Peyer's patch (tissue), 4 donors: ENCODE results near the gene RABL6.

Experiments
- POLR2A ChIP-seq, 2 donors: fragments of 450-650 bp; IDR thresholded peaks; one replicate each; pipeline ENCODE4 v1.5.1; 2017; ENCODE audit warnings: antibody characterized with exemption in 2 of 2, mild to moderate bottlenecking in 2 of 2, moderate library complexity in 2 of 2
- TF ChIP-seq, protein P1 (sequence below), 6 experiments: fragments of 450-650 bp in 4 of 6; fragments of 200-600 bp in 2 of 6; sonication (generic) in 1 of 6; IDR thresholded peaks; one replicate each; pipeline ENCODE4 v1.5.1; 2017 to 2019; ENCODE audit warnings: antibody characterized with exemption in 6 of 6, mild to moderate bottlenecking in 3 of 6, moderate library complexity in 1 of 6

DNA sequence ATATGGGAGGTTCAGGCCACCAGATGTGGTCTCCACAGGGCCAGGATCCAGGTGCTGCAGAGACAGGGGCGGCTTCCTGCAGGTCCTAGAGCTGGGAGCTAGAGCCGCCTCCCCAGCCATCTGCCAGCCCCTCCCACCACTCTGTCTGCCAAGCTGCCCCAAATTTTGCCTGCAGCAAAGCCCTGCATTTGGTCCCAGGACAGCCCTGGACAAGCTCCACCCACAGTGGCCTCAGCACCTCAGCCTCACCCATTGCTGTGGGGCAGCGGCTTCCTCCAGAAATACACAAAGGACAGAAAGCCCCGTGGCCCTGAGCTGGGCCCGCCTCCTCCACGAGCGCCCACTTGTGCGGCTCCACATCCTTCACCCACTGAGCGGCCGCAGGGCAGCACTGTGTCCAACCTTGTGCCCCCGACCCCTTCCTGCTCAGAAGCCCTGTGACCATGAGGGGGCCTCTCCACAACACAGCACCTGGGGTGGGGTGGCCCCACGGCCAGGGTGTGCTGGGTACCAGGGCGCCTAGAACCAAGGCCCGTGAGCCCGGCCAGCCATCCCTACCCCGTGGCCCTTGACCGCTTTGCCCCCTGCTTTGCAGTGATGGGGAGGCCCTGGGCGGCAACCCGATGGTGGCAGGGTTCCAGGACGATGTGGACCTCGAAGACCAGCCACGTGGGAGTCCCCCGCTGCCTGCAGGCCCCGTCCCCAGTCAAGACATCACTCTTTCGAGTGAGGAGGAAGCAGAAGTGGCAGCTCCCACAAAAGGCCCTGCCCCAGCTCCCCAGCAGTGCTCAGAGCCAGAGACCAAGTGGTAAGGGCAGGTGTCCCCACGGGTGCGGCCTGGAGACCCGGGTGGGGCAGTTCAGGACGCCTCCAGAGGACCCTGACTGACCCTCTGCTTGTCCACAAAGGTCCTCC, 30.8 kb downstream of the RABL6 start:
- TF ChIP-seq POLR2A (IDR thresholded peaks at IDR 0.05): no peak
- TF ChIP-seq, protein P1, sequence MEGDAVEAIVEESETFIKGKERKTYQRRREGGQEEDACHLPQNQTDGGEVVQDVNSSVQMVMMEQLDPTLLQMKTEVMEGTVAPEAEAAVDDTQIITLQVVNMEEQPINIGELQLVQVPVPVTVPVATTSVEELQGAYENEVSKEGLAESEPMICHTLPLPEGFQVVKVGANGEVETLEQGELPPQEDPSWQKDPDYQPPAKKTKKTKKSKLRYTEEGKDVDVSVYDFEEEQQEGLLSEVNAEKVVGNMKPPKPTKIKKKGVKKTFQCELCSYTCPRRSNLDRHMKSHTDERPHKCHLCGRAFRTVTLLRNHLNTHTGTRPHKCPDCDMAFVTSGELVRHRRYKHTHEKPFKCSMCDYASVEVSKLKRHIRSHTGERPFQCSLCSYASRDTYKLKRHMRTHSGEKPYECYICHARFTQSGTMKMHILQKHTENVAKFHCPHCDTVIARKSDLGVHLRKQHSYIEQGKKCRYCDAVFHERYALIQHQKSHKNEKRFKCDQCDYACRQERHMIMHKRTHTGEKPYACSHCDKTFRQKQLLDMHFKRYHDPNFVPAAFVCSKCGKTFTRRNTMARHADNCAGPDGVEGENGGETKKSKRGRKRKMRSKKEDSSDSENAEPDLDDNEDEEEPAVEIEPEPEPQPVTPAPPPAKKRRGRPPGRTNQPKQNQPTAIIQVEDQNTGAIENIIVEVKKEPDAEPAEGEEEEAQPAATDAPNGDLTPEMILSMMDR (IDR thresholded peaks at IDR 0.05): no peak
